IMR-90 (cell line): ENCODE measurements around the gene SLC38A1. TPM values are rescaled to one million over a fixed set of nuclear protein-coding genes. Genes with fewer than 3 reads are reported as not detected.
A peak's percentile ranks its signal among the peaks of the same experiment; 100 is the strongest.

ENCODE experiments used
- ATAC-seq: fragments of 200-7000 bp; cut with Tn5 transposase; 2 replicates; pipeline ENCODE4 v1.9.1; 2020; ENCODE audit warnings: low read depth, mild to moderate bottlenecking, moderate library complexity
- BruUV-seq: library from RNA; stranded (reverse); fragments of 400-500 nt; replicated peaks from 2 replicates; lab custom pipeline; 2021; lab: Mats Ljungman, UMichigan
- CTCF ChIA-PET: fragments of 300-600 bp; formaldehyde crosslinking; extraction: SDS; loops from one replicate; lab custom pipeline; 2021; ENCODE audit warnings: antibody characterized with exemption; lab: Yijun Ruan, JAX
- POLR2A ChIA-PET: fragments of 300-600 bp; sonication (Branson Sonifier 250); formaldehyde crosslinking; loops from one replicate; lab custom pipeline; 2022; ENCODE audit warnings: antibody characterized with exemption; ENCODE audit not compliant: unreplicated experiment; lab: Charles Lee
- DNase-seq: peaks from one replicate; pipeline ENCODE4 v3.0.0; 2013
- H2AFZ ChIP-seq: replicated peaks from 2 replicates; pipeline ENCODE3; 2013; ENCODE audit warnings: low read length, mild to moderate bottlenecking; ENCODE audit not compliant: poor library complexity
- H2AK5ac ChIP-seq: 2 replicates; pipeline ENCODE4 v1.6.1; 2013; ENCODE audit warnings: low read depth, low read length, inconsistent platforms
- H2AK9ac ChIP-seq: replicated peaks from 2 replicates; pipeline ENCODE3; 2013; ENCODE audit warnings: mild to moderate bottlenecking, low read depth, low read length, moderate library complexity; ENCODE audit not compliant: poor library complexity
- H2BK120ac ChIP-seq: 2 replicates; pipeline ENCODE4 v1.6.1; 2013; ENCODE audit warnings: low read depth, low read length, inconsistent platforms
- H2BK15ac ChIP-seq: 3 replicates; pipeline ENCODE4 v1.6.1; 2013; ENCODE audit warnings: low read depth, low read length, inconsistent platforms
- H2BK20ac ChIP-seq: 2 replicates; pipeline ENCODE4 v1.6.1; 2013; ENCODE audit warnings: low read depth, mild to moderate bottlenecking, inconsistent platforms, low read length, moderate library complexity
- H2BK5ac ChIP-seq: 2 replicates; pipeline ENCODE4 v1.6.1; 2013; ENCODE audit warnings: mild to moderate bottlenecking, low read depth, low read length, inconsistent platforms; ENCODE audit not compliant: poor library complexity, severe bottlenecking
- H3K14ac ChIP-seq: replicated peaks from 2 replicates; pipeline ENCODE4 v1.6.1; 2013; ENCODE audit warnings: low read depth, low read length, inconsistent platforms
- H3K18ac ChIP-seq: 2 replicates; pipeline ENCODE4 v1.6.1; 2013; ENCODE audit warnings: low read depth, low read length, control low read depth
- H3K23ac ChIP-seq: 2 replicates; pipeline ENCODE4 v1.6.1; 2013; ENCODE audit warnings: low read depth, low read length, inconsistent platforms
- H3K27ac ChIP-seq: 2 replicates; pipeline ENCODE4 v1.5.1; 2013; ENCODE audit warnings: mild to moderate bottlenecking, control low read depth, low read length; ENCODE audit not compliant: insufficient read depth
- H3K27me3 ChIP-seq: 2 replicates; pipeline ENCODE4 v1.6.1; 2013; ENCODE audit warnings: low read length; ENCODE audit not compliant: control insufficient read depth, insufficient read depth
- H3K36me3 ChIP-seq: 2 replicates; pipeline ENCODE4 v1.6.1; 2013; ENCODE audit warnings: low read length, mixed read lengths; ENCODE audit not compliant: control insufficient read depth, insufficient read depth
- H3K4ac ChIP-seq: 2 replicates; pipeline ENCODE4 v1.6.1; 2013; ENCODE audit warnings: low read depth, low read length, inconsistent platforms
- H3K4me1 ChIP-seq: 2 replicates; pipeline ENCODE4 v1.6.1; 2013; ENCODE audit warnings: low read length, mixed read lengths; ENCODE audit not compliant: control insufficient read depth, insufficient read depth
- H3K4me2 ChIP-seq: 2 replicates; pipeline ENCODE4 v1.6.1; 2013; ENCODE audit warnings: low read depth, mild to moderate bottlenecking, control low read depth, low read length, moderate library complexity
- H3K4me3 ChIP-seq: 2 replicates; pipeline ENCODE4 v1.5.1; 2013; ENCODE audit warnings: low read depth, mild to moderate bottlenecking, control low read depth, low read length, moderate library complexity; ENCODE audit not compliant: insufficient read depth
- H3K56ac ChIP-seq: 2 replicates; pipeline ENCODE4 v1.6.1; 2013; ENCODE audit warnings: low read length, inconsistent platforms; ENCODE audit not compliant: insufficient read depth; ENCODE audit errors: extremely low read depth
- H3K79me1 ChIP-seq, 2 experiments: 2 replicates each; pipeline ENCODE4 v1.6.1; 2013; ENCODE audit warnings: low read length in 2 of 2, inconsistent platforms in 1 of 2, low read depth in 1 of 2
- H3K9ac ChIP-seq: 2 replicates; pipeline ENCODE4 v1.6.1; 2013; ENCODE audit warnings: low read depth, low read length, control low read depth
- H3K9me1 ChIP-seq: 2 replicates; pipeline ENCODE4 v1.6.1; 2013; ENCODE audit warnings: low read length, inconsistent platforms; ENCODE audit not compliant: insufficient read depth
- H3K9me3 ChIP-seq: 2 replicates; pipeline ENCODE4 v1.6.1; 2013; ENCODE audit warnings: low read length; ENCODE audit not compliant: control insufficient read depth, insufficient read depth
- H4K20me1 ChIP-seq: 2 replicates; pipeline ENCODE4 v1.6.1; 2013; ENCODE audit warnings: low read length, inconsistent platforms; ENCODE audit not compliant: insufficient read depth
- H4K5ac ChIP-seq: 2 replicates; pipeline ENCODE4 v1.6.1; 2013; ENCODE audit warnings: mild to moderate bottlenecking, low read depth, low read length, control low read depth
- H4K8ac ChIP-seq, 2 experiments: 2 replicates each; pipeline ENCODE4 v1.6.1; 2013; ENCODE audit warnings: low read depth in 2 of 2, low read length in 2 of 2, control low read depth in 1 of 2, inconsistent platforms in 1 of 2
- H4K91ac ChIP-seq: 2 replicates; pipeline ENCODE4 v1.6.1; 2013; ENCODE audit warnings: low read depth, low read length, inconsistent platforms; ENCODE audit not compliant: insufficient read depth
- CEBPB ChIP-seq: IDR thresholded peaks from 2 replicates; pipeline ENCODE4 v1.6.1; 2012; ENCODE audit warnings: low read depth, low read length, improper control_type of control experiment
- CHD1 ChIP-seq: IDR thresholded peaks from 2 replicates; pipeline ENCODE4 v1.6.1; 2012; ENCODE audit warnings: low read depth, low read length, improper control_type of control experiment
- MAFK ChIP-seq: IDR thresholded peaks from 2 replicates; pipeline ENCODE4 v1.6.1; 2012; ENCODE audit warnings: low read depth, low read length, improper control_type of control experiment
- MAZ ChIP-seq: IDR thresholded peaks from 2 replicates; pipeline ENCODE4 v1.6.1; 2012; ENCODE audit warnings: low read depth, mild to moderate bottlenecking, low read length, improper control_type of control experiment, moderate library complexity, borderline replicate concordance
- POLR2A ChIP-seq: IDR thresholded peaks from 2 replicates; pipeline ENCODE4 v1.6.1; 2012; ENCODE audit warnings: mild to moderate bottlenecking, low read depth, low read length
- RAD21 ChIP-seq: IDR thresholded peaks from 2 replicates; pipeline ENCODE4 v1.6.1; 2012; ENCODE audit warnings: low read length, improper control_type of control experiment
- RCOR1 ChIP-seq: IDR thresholded peaks from 2 replicates; pipeline ENCODE4 v1.6.1; 2012; ENCODE audit warnings: mild to moderate bottlenecking, low read length, improper control_type of control experiment; ENCODE audit not compliant: insufficient replicate concordance
- SMC3 ChIP-seq: fragments of 150-350 bp; IDR thresholded peaks from 2 replicates; pipeline ENCODE4 v1.6.1; 2016; ENCODE audit warnings: low read depth, mild to moderate bottlenecking, antibody characterized with exemption, low read length, moderate library complexity
- WGBS, 2 experiments: methylation state at CpG; one replicate each; pipeline versions ENCODE4 v1.1.5 to v1.1.7; 2013; ENCODE audit warnings: missing lambda C conversion rate in 2 of 2; ENCODE audit not compliant: insufficient read length in 1 of 2; ENCODE audit errors: extremely low coverage in 2 of 2; 5-methylcytosine and 5-hydroxymethylcytosine counted together
- dilution Hi-C: fragments of 300-500 bp; cut with HindIII; formaldehyde crosslinking; loops from one replicate; pipeline ENCODE4 v1.14.3; 2018; ENCODE audit warnings: low sequenced_read_pairs; ENCODE audit not compliant: unreplicated experiment
- in situ Hi-C: fragments of 300-500 bp; cut with MboI; formaldehyde crosslinking; loops from 3 replicates; pipeline ENCODE4 v1.14.3; 2019; ENCODE audit warnings: low sequenced_read_pairs, inconsistent platforms, mixed read lengths
- intact Hi-C: fragments of 100-400 bp; cut with micrococcal nuclease; formaldehyde crosslinking; loops from 2 replicates; pipeline ENCODE4 v1.10.0; 2022
- polyA plus RNA-seq, 3 experiments: library from polyadenylated mRNA; depleted of rRNA; stranded (reverse); fragments of >200 nt; gene quantifications; 2 replicates each; pipeline ENCODE4 v1.2.3, GENCODE V29; 2012; ENCODE audit warnings: low replicate concordance in 1 of 3
- total RNA-seq: library from RNA; depleted of rRNA; stranded (reverse); fragments of >200 nt; gene quantifications from 2 replicates; pipeline ENCODE4 v1.2.3, GENCODE V29; 2012
- TF ChIP-seq, protein P1 (sequence below): fragments of 150-350 bp; IDR thresholded peaks from 2 replicates; pipeline ENCODE4 v1.6.1; 2017; ENCODE audit warnings: mild to moderate bottlenecking, antibody characterized with exemption, low read length, low read depth
- TF ChIP-seq, protein P2 (sequence below): conservative IDR thresholded peaks from 2 replicates; pipeline ENCODE4 v1.5.1; 2012; ENCODE audit warnings: mild to moderate bottlenecking, low read depth, low read length, improper control_type of control experiment
- TF ChIP-seq, protein P3 (sequence below): fragments of 150-350 bp; IDR thresholded peaks from 2 replicates; pipeline ENCODE4 v1.6.1; 2016; ENCODE audit warnings: low read depth, mild to moderate bottlenecking, low read length, moderate library complexity, borderline replicate concordance

SLC38A1 gene
- total and polyA plus RNA-seq, 2 of the 4 experiments (the other 2 are of a cell fraction): 22.8 to 61.5 TPM

DNA sequence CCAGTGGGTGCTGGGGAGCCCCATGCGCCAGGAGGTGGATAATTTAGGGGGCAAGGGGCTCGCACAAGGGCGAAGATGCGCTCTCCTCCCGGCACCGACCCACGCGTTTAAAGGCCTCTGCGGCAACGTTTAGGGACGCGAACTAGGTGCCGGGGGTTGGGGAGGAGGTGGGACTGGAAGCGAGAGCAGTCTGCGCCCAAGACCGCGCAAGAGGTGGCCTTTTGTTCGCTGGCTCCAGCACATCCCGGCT lies 1.3 kb downstream of the SLC38A1 start:
- H2BK5ac ChIP-seq: peak overlapping the region; percentile 22
- in situ Hi-C loops (loop anchor here (5.0 kb wide), 1 partner anchor 50 kb away; no protein-coding TSS in a partner anchor), dilution Hi-C loops (no loop called here), intact Hi-C loops (loop anchor here (2.0 to 10.0 kb wide), 5 partner anchors 59 to 667 kb away; partner anchors contain the start of gene SCAF11)
- ChIA-PET POLR2A (no interaction called here), CTCF (no interaction called here)
- DNase-seq: peak; percentile 24
- peak overlapping the region; percentile 81 for H3K4me2 ChIP-seq
- H3K9ac ChIP-seq: peak overlapping the region; percentile 98
- no peak overlapping the region for H2BK20ac ChIP-seq
- H2AFZ ChIP-seq: peak overlapping the region; percentile 93
- peak overlapping the region; percentile 94 for H2AK5ac ChIP-seq
- H3K27ac ChIP-seq: peak overlapping the region; percentile 91
- H3K4me3 ChIP-seq: peak overlapping the region; percentile 96
- peak overlapping the region; percentile 91; the same call in 1 of the 2 replicates for H2BK120ac ChIP-seq
- peak overlapping the region; percentile 71; the same call in 1 of the 2 replicates for H3K18ac ChIP-seq
- H3K9me1 ChIP-seq: peaks cover 14% of the 10 kb centered on the region
- no peak for TF ChIP-seq MAZ
- no peak for TF ChIP-seq CHD1
- no peak for TF ChIP-seq CEBPB
- no peak for TF ChIP-seq POLR2A
- TF ChIP-seq SMC3: no peak
- no peak for TF ChIP-seq MAFK
- TF ChIP-seq, protein P1, sequence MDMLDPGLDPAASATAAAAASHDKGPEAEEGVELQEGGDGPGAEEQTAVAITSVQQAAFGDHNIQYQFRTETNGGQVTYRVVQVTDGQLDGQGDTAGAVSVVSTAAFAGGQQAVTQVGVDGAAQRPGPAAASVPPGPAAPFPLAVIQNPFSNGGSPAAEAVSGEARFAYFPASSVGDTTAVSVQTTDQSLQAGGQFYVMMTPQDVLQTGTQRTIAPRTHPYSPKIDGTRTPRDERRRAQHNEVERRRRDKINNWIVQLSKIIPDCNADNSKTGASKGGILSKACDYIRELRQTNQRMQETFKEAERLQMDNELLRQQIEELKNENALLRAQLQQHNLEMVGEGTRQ: no peak
- TF ChIP-seq RAD21: no peak
- TF ChIP-seq, protein P2, sequence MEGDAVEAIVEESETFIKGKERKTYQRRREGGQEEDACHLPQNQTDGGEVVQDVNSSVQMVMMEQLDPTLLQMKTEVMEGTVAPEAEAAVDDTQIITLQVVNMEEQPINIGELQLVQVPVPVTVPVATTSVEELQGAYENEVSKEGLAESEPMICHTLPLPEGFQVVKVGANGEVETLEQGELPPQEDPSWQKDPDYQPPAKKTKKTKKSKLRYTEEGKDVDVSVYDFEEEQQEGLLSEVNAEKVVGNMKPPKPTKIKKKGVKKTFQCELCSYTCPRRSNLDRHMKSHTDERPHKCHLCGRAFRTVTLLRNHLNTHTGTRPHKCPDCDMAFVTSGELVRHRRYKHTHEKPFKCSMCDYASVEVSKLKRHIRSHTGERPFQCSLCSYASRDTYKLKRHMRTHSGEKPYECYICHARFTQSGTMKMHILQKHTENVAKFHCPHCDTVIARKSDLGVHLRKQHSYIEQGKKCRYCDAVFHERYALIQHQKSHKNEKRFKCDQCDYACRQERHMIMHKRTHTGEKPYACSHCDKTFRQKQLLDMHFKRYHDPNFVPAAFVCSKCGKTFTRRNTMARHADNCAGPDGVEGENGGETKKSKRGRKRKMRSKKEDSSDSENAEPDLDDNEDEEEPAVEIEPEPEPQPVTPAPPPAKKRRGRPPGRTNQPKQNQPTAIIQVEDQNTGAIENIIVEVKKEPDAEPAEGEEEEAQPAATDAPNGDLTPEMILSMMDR: no peak
- no peak for TF ChIP-seq RCOR1
- TF ChIP-seq, protein P3, sequence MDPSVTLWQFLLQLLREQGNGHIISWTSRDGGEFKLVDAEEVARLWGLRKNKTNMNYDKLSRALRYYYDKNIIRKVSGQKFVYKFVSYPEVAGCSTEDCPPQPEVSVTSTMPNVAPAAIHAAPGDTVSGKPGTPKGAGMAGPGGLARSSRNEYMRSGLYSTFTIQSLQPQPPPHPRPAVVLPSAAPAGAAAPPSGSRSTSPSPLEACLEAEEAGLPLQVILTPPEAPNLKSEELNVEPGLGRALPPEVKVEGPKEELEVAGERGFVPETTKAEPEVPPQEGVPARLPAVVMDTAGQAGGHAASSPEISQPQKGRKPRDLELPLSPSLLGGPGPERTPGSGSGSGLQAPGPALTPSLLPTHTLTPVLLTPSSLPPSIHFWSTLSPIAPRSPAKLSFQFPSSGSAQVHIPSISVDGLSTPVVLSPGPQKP: no peak
- peaks cover 38% of the 10 kb centered on the region for H4K20me1 ChIP-seq
- peaks cover 8 to 43% of the 10 kb centered on the region in 2 experiments; a peak in 3 of 4 replicates for H3K79me1 ChIP-seq
- peak overlapping the region; percentile 93 to 99; a peak in 3 of 4 replicates for H4K8ac ChIP-seq
- peak overlapping the region; percentile 99 for H4K91ac ChIP-seq
- BruUV-seq: no TSS peak
- H2BK15ac ChIP-seq: peak overlapping the region; percentile 60; the same call in 2 of the 3 replicates
- H3K9me3 ChIP-seq: no peaks in the 10 kb centered on the region
- H3K27me3 ChIP-seq: no peaks in the 10 kb centered on the region
- peak overlapping the region; percentile 85 for H3K23ac ChIP-seq
- no CpG with 5 or more reads among the region's 19 CpGs for WGBS, 2 experiments
- H4K5ac ChIP-seq: peak overlapping the region; percentile 68
- peak; percentile 4 for ATAC-seq
- H3K4ac ChIP-seq: peak overlapping the region; percentile 96
- H3K56ac ChIP-seq: peak overlapping the region; percentile 96
- H3K14ac ChIP-seq: peak overlapping the region; percentile 94
- peaks cover 20% of the 10 kb centered on the region for H3K4me1 ChIP-seq
- peak overlapping the region; percentile 98 for H2AK9ac ChIP-seq
- no peaks in the 10 kb centered on the region for H3K36me3 ChIP-seq
